HepG2 (cell line): Measurements from ENCODE around the gene TIMM10. TPM values are rescaled to one million over a fixed set of nuclear protein-coding genes. Genes with fewer than 3 reads are reported as not detected.
A peak's percentile ranks its signal among the peaks of the same experiment; 100 is the strongest.

ENCODE experiments used
- AKAP8 ChIP-seq: sonication (generic); formaldehyde crosslinking; IDR thresholded peaks from 2 replicates; pipeline ENCODE4 v1.5.1; 2020; ENCODE audit warnings: mild to moderate bottlenecking, missing genetic modification reagents
- CHD4 ChIP-seq: fragments of 200-600 bp; sonication (generic); IDR thresholded peaks from 2 replicates; pipeline ENCODE4 v1.7.0; 2017; ENCODE audit warnings: mild to moderate bottlenecking, low read length, borderline replicate concordance
- FOXA3 ChIP-seq: IDR thresholded peaks from 2 replicates; pipeline ENCODE4 v1.6.1; 2016; ENCODE audit warnings: missing genetic modification reagents, missing compliant biosample characterization
- MYNN ChIP-seq: sonication (generic); formaldehyde crosslinking; IDR thresholded peaks from 2 replicates; pipeline ENCODE4 v1.4.0; 2020; ENCODE audit warnings: mild to moderate bottlenecking, low read depth, missing genetic modification reagents
- RNF2 ChIP-seq: fragments of 450-650 bp; conservative IDR thresholded peaks from 2 replicates; pipeline ENCODE4 v1.6.1; 2016; ENCODE audit warnings: low read depth
- SP1 ChIP-seq, 2 experiments: fragments of 450-650 bp in 1 of 2; sonication (generic) in 1 of 2; formaldehyde crosslinking in 1 of 2; IDR thresholded peaks; 2 replicates each; pipeline versions ENCODE4 v1.4.0 to v1.6.1; 2016 to 2020; ENCODE audit warnings: missing genetic modification reagents in 1 of 2
- SRSF1 ChIP-seq: fragments of 200-400 bp; formaldehyde crosslinking; optimal IDR thresholded peaks from 2 replicates; pipeline ENCODE3; 2017; ENCODE audit warnings: mild to moderate bottlenecking, low read depth, low read length, moderate library complexity
- SUZ12 ChIP-seq: fragments of 150-350 bp; IDR thresholded peaks from 2 replicates; pipeline ENCODE4 v1.6.1; 2014; ENCODE audit warnings: low read depth, low read length
- TEAD3 ChIP-seq: optimal IDR thresholded peaks from 2 replicates; pipeline ENCODE3; 2016; ENCODE audit warnings: borderline replicate concordance
- ZNF317 ChIP-seq: sonication (generic); formaldehyde crosslinking; IDR thresholded peaks from 2 replicates; pipeline ENCODE4 v1.5.0; 2020; ENCODE audit warnings: mild to moderate bottlenecking, missing genetic modification reagents
- ZNF350 ChIP-seq: sonication (generic); formaldehyde crosslinking; IDR thresholded peaks from 2 replicates; pipeline ENCODE4 v1.4.0; 2020; ENCODE audit warnings: mild to moderate bottlenecking, low read depth, missing genetic modification reagents, borderline replicate concordance
- ZNF567 ChIP-seq: sonication (generic); formaldehyde crosslinking; IDR thresholded peaks from 2 replicates; pipeline ENCODE4 v1.8.1; 2023; ENCODE audit warnings: mild to moderate bottlenecking, missing genetic modification reagents, borderline replicate concordance
- ZNF619 ChIP-seq: sonication (generic); formaldehyde crosslinking; IDR thresholded peaks from 2 replicates; pipeline ENCODE4 v1.4.0; 2020; ENCODE audit warnings: mild to moderate bottlenecking, missing genetic modification reagents
- ZNF777 ChIP-seq: sonication (generic); formaldehyde crosslinking; IDR thresholded peaks from 2 replicates; pipeline ENCODE4 v1.4.0; 2020; ENCODE audit warnings: missing genetic modification reagents
- ZNF788 ChIP-seq: sonication (generic); formaldehyde crosslinking; IDR thresholded peaks from 2 replicates; pipeline ENCODE4 v1.5.0; 2020; ENCODE audit warnings: mild to moderate bottlenecking, missing genetic modification reagents, borderline replicate concordance
- ZNF790 ChIP-seq: sonication (generic); formaldehyde crosslinking; IDR thresholded peaks from 2 replicates; pipeline ENCODE4 v1.8.0; 2022; ENCODE audit warnings: missing genetic modification reagents, mild to moderate bottlenecking, borderline replicate concordance
- polyA plus RNA-seq, 8 experiments: library from polyadenylated mRNA; depleted of rRNA in 3 of 8; stranded (reverse) in 7 of 8; unstranded in 1 of 8; fragments of >200 nt; fragmentation: Illumina TruSeq in 4 of 8; extraction: Trizol in 4 of 8; gene quantifications; 2 replicates each; pipeline versions ENCODE4 v1.2.1 to v1.2.3, GENCODE V29; 2011 to 2016; ENCODE audit warnings: low read depth in 4 of 8, missing spikeins in 1 of 8, mixed read lengths in 1 of 8; ENCODE audit not compliant: insufficient read depth in 1 of 8
- total RNA-seq, 5 experiments: library from RNA; depleted of rRNA; stranded (reverse); fragments of >200 nt; fragmentation: Illumina TruSeq; extraction: Trizol; gene quantifications; 2 replicates each; pipeline ENCODE4 v1.2.3, GENCODE V29; 2016; ENCODE audit warnings: low read depth in 1 of 5
- TF ChIP-seq, protein P1 (sequence below): sonication (generic); formaldehyde crosslinking; IDR thresholded peaks from 2 replicates; pipeline ENCODE4 v1.9.0; 2021; ENCODE audit warnings: missing genetic modification reagents, borderline replicate concordance
- TF ChIP-seq, protein P2 (sequence below): sonication (generic); formaldehyde crosslinking; IDR thresholded peaks from 2 replicates; pipeline ENCODE4 v1.5.1; 2020; ENCODE audit warnings: missing genetic modification reagents, mild to moderate bottlenecking, borderline replicate concordance
- TF ChIP-seq, protein P3 (sequence below): sonication (generic); formaldehyde crosslinking; IDR thresholded peaks from 2 replicates; pipeline ENCODE4 v1.5.1; 2020; ENCODE audit warnings: mild to moderate bottlenecking, missing genetic modification reagents, moderate library complexity
- TF ChIP-seq, protein P4 (sequence below): sonication (generic); formaldehyde crosslinking; IDR thresholded peaks from 2 replicates; pipeline ENCODE4 v1.8.1; 2023; ENCODE audit warnings: mild to moderate bottlenecking, missing genetic modification reagents

Gene TIMM10
- total and polyA plus RNA-seq, 2 of the 13 experiments (the other 11 are each of a cell fraction or from before 2014, with no cell fraction given) = 67.8 to 82.2 TPM

DNA sequence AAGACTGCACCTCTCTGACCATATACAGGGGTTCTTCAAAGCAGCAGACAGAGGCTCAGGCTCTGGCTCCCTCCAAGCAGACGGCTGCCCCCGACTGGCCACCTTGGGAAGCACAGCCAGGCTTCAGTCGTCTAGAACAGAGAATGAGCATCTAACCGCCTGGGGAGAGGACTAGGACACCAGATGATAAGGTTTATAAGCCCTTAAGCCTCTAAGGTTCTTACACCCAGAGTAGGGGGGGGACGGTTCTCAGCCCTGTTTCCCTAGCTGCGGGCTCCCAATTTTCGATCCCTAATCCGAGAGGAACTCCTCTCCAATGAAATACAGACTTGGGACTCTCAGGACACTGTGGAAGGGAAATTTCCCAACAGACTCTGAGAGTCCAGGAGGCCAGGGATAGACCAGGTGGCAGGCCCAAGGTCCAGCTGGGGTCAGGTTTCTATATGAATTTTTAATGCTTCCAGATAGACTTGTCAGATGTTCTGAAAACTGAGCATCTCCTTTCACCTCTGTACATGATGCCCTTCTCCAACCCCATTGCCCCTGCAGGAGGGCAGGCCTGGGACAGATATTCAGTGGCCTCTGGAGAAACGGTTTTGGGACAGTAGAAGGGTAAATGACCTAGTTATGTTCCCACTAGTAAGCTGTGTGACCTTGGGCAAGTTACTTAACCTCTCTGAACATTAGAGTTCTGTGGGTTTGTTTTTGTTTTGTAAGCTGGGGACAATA lies 50.0 kb downstream of the TIMM10 start (continued):
- TF ChIP-seq, protein P1, sequence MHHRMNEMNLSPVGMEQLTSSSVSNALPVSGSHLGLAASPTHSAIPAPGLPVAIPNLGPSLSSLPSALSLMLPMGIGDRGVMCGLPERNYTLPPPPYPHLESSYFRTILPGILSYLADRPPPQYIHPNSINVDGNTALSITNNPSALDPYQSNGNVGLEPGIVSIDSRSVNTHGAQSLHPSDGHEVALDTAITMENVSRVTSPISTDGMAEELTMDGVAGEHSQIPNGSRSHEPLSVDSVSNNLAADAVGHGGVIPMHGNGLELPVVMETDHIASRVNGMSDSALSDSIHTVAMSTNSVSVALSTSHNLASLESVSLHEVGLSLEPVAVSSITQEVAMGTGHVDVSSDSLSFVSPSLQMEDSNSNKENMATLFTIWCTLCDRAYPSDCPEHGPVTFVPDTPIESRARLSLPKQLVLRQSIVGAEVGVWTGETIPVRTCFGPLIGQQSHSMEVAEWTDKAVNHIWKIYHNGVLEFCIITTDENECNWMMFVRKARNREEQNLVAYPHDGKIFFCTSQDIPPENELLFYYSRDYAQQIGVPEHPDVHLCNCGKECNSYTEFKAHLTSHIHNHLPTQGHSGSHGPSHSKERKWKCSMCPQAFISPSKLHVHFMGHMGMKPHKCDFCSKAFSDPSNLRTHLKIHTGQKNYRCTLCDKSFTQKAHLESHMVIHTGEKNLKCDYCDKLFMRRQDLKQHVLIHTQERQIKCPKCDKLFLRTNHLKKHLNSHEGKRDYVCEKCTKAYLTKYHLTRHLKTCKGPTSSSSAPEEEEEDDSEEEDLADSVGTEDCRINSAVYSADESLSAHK (CRISPR knock-in tag) = no peak
- TF ChIP-seq ZNF317 (CRISPR knock-in tag) (no peak), SP1 (IDR thresholded peaks at IDR 0.05) (no peak), SP1 (CRISPR knock-in tag; IDR thresholded peaks at IDR 0.05) (no peak), FOXA3 (no peak), ZNF619 (CRISPR knock-in tag) (0 out of 2 replicates have a peak, but pooled peaks have one; percentile 27), ZNF788 (no peak), SRSF1 (no peak), MYNN (CRISPR knock-in tag) (no peak), AKAP8 (CRISPR knock-in tag) (0 out of 2 replicates have a peak, but pooled peaks have one; percentile 65), RNF2 (no peak), ZNF777 (CRISPR knock-in tag) (no peak), ZNF567 (CRISPR knock-in tag) (0 out of 2 replicates have a peak, but pooled peaks have one; percentile 37), TEAD3 (CRISPR knock-in tag) (no peak), CHD4 (peak; percentile 70; the same call in 1 of the 2 replicates), ZNF790 (CRISPR knock-in tag) (no peak), SUZ12 (no peak), ZNF350 (0 out of 2 replicates have a peak, but pooled peaks have one; percentile 40)
- TF ChIP-seq, protein P2, sequence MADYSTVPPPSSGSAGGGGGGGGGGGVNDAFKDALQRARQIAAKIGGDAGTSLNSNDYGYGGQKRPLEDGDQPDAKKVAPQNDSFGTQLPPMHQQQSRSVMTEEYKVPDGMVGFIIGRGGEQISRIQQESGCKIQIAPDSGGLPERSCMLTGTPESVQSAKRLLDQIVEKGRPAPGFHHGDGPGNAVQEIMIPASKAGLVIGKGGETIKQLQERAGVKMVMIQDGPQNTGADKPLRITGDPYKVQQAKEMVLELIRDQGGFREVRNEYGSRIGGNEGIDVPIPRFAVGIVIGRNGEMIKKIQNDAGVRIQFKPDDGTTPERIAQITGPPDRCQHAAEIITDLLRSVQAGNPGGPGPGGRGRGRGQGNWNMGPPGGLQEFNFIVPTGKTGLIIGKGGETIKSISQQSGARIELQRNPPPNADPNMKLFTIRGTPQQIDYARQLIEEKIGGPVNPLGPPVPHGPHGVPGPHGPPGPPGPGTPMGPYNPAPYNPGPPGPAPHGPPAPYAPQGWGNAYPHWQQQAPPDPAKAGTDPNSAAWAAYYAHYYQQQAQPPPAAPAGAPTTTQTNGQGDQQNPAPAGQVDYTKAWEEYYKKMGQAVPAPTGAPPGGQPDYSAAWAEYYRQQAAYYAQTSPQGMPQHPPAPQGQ = no peak
- TF ChIP-seq, protein P3, sequence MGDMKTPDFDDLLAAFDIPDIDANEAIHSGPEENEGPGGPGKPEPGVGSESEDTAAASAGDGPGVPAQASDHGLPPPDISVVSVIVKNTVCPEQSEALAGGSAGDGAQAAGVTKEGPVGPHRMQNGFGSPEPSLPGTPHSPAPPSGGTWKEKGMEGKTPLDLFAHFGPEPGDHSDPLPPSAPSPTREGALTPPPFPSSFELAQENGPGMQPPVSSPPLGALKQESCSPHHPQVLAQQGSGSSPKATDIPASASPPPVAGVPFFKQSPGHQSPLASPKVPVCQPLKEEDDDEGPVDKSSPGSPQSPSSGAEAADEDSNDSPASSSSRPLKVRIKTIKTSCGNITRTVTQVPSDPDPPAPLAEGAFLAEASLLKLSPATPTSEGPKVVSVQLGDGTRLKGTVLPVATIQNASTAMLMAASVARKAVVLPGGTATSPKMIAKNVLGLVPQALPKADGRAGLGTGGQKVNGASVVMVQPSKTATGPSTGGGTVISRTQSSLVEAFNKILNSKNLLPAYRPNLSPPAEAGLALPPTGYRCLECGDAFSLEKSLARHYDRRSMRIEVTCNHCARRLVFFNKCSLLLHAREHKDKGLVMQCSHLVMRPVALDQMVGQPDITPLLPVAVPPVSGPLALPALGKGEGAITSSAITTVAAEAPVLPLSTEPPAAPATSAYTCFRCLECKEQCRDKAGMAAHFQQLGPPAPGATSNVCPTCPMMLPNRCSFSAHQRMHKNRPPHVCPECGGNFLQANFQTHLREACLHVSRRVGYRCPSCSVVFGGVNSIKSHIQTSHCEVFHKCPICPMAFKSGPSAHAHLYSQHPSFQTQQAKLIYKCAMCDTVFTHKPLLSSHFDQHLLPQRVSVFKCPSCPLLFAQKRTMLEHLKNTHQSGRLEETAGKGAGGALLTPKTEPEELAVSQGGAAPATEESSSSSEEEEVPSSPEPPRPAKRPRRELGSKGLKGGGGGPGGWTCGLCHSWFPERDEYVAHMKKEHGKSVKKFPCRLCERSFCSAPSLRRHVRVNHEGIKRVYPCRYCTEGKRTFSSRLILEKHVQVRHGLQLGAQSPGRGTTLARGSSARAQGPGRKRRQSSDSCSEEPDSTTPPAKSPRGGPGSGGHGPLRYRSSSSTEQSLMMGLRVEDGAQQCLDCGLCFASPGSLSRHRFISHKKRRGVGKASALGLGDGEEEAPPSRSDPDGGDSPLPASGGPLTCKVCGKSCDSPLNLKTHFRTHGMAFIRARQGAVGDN (CRISPR knock-in tag) = no peak
- TF ChIP-seq, protein P4, sequence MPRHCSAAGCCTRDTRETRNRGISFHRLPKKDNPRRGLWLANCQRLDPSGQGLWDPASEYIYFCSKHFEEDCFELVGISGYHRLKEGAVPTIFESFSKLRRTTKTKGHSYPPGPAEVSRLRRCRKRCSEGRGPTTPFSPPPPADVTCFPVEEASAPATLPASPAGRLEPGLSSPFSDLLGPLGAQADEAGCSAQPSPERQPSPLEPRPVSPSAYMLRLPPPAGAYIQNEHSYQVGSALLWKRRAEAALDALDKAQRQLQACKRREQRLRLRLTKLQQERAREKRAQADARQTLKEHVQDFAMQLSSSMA = no peak
